Measurements from ENCODE around the gene CUBN. TPM values are rescaled to one million over a fixed set of nuclear protein-coding genes. Genes with fewer than 3 reads are reported as not detected.

Gene CUBN
- total and polyA plus RNA-seq, 10 of the 15 experiments (the other 5 are each of a cell fraction or from before 2014, with no cell fraction given), result under 0.01 to 0.14 (median 0.02) TPM; not detected in 6

GRCh38 chr10:16788125-16788524 lies 341.5 kb downstream of the CUBN start:
- Histone ChIP-seq H2AFZ (ENCODE audit: control insufficient read depth, low read depth, low read length) (peak overlapping the region; percentile 39), H4K20me1 (ENCODE audit: control insufficient read depth, insufficient read depth) (no peaks in the 10 kb centered on the region), H3K9ac (ENCODE audit: control insufficient read depth, insufficient read depth, low read length) (peak overlapping the region; percentile 40; the same call in 1 of the 2 replicates), H3K4me1 (ENCODE audit: control insufficient read depth, insufficient read depth, low read length) (peaks cover 19% of the 10 kb centered on the region), H3K4me2 (ENCODE audit: control insufficient read depth, insufficient read depth) (peak overlapping the region; percentile 56), H3K36me3 (ENCODE audit: control insufficient read depth in 2 of 2, insufficient read depth in 2 of 2, low read length in 1 of 2) (peaks cover 0 to 4% of the 10 kb centered on the region in 2 experiments; a peak in 2 of 4 replicates), H3K27ac (ENCODE audit: control insufficient read depth, insufficient read depth) (peak overlapping the region; percentile 83), H3K4me3 (no peak overlapping the region), H3K27me3 (replicated peaks in 1 of 2; ENCODE audit: control insufficient read depth in 2 of 2, insufficient read depth in 2 of 2, low read length in 1 of 2) (no peaks in the 10 kb centered on the region), H3K79me2 (ENCODE audit: control insufficient read depth, insufficient read depth, low read length) (peaks cover 1% of the 10 kb centered on the region), H3K9me3 (replicated peaks; ENCODE audit: control insufficient read depth, insufficient read depth, low read length) (peaks cover 2% of the 10 kb centered on the region; the same call in 1 of the 3 replicates)
- ChIA-PET SMC1A (ENCODE audit: uncharacterized antibody, unreplicated experiment) (interaction anchor here (0.8 to 2.5 kb wide), 4 partner anchors 8 to 12 kb away, joined by 3 to 15 read pairs (median 4); no protein-coding TSS in a partner anchor), POLR2A (interaction anchor here (0.8 to 1.5 kb wide), 2 partner anchors 9 to 351 kb away, joined by 3 to 5 read pairs; partner anchors contain the start of gene PTER), RAD21 (ENCODE audit: unreplicated experiment) (interaction anchor here (0.7 kb wide), 1 partner anchor 21 kb away, joined by 3 read pairs; no protein-coding TSS in a partner anchor), CTCF (interaction anchor here (1.4 kb wide), 2 partner anchors 16 to 21 kb away, joined by 5 read pairs; no protein-coding TSS in a partner anchor)
- no TSS peak for BruUV-seq (replicated peaks)
- peak; percentile 4; the same call in 1 of the 2 replicates for TF ChIP-seq RUNX3 (IDR thresholded peaks at IDR 0.05; ENCODE audit: low read length)
- TF ChIP-seq NR2F1 (conservative IDR thresholded peaks at IDR 0.05), result 0 out of 2 replicates have a peak, but pooled peaks have one; percentile 20
- 0 out of 2 replicates have a peak, but pooled peaks have one; percentile 30 for TF ChIP-seq POLR2AphosphoS5 (IDR thresholded peaks at IDR 0.05; ENCODE audit: low read length)
- no peak for TF ChIP-seq HCFC1 (IDR thresholded peaks at IDR 0.05; ENCODE audit: low read length)
- no peak for TF ChIP-seq SIN3A (IDR thresholded peaks at IDR 0.05; ENCODE audit: low read depth, low read length)
- TF ChIP-seq POLR2A (IDR thresholded peaks at IDR 0.05; ENCODE audit: low read depth, low read length), result 0 out of 2 replicates have a peak, but pooled peaks have one; percentile 36
- DNase-seq (ENCODE audit: low read depth, low spot score), result no peak
- in situ Hi-C loops (cut with MboI), result loop anchor here (10.0 kb wide), 1 partner anchor 663 kb away; no protein-coding TSS in a partner anchor
- peak; percentile 77 for ATAC-seq
- WGBS (ENCODE audit: insufficient coverage, insufficient replicate concordance, low lambda C conversion rate, missing lambda C conversion rate), result 79% methylated on average over 6 of the region's 6 CpGs
- intact Hi-C loops (cut with micrococcal nuclease; ENCODE audit: unreplicated experiment), result no loop called here
- FAIRE-seq, result no peak

DNA sequence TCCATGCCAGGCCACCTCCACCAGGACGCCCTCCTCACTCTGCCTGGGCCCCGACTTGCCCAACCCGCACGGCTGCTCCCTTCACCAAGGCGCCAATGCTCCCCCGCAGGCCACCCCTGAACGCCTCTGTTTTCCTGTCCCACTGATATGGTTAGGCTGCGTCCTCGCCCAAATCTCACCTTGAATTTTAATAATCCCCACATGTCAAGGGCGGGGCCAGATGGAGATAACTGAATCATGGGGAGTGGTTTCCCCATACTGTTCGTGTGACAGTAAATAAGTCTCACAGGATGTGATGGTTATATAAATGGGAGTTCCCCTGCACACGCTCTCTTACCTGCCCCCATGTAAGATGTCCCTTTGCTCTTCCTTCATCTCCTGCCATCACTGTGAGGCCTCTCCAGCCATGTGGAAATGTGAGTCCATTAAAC lies 342.2 kb downstream of the CUBN start:
- in situ Hi-C loops (cut with MboI) (loop anchor here (10.0 kb wide), 1 partner anchor 663 kb away; no protein-coding TSS in a partner anchor), intact Hi-C loops (cut with micrococcal nuclease; ENCODE audit: unreplicated experiment) (no loop called here)
- peak overlapping the region; percentile 83 for H3K27ac ChIP-seq (ENCODE audit: control insufficient read depth, insufficient read depth)
- no peak for FAIRE-seq
- peak overlapping the region; percentile 75 for H2AFZ ChIP-seq (ENCODE audit: control insufficient read depth, low read depth, low read length)
- ChIA-PET SMC1A (ENCODE audit: uncharacterized antibody, unreplicated experiment) (interaction anchor here (1.8 kb wide), 1 partner anchor 13 kb away, joined by 8 read pairs; no protein-coding TSS in a partner anchor), CTCF (no interaction called here), POLR2A (interaction anchor here (1.5 kb wide), 1 partner anchor 10 kb away, joined by 3 read pairs; no protein-coding TSS in a partner anchor), RAD21 (ENCODE audit: unreplicated experiment) (no interaction called here)
- H4K20me1 ChIP-seq (ENCODE audit: control insufficient read depth, insufficient read depth), result no peaks in the 10 kb centered on the region
- no peak overlapping the region for H3K4me3 ChIP-seq
- H3K79me2 ChIP-seq (ENCODE audit: control insufficient read depth, insufficient read depth, low read length), result peaks cover 1% of the 10 kb centered on the region
- peak overlapping the region; percentile 56 for H3K4me2 ChIP-seq (ENCODE audit: control insufficient read depth, insufficient read depth)
- DNase-seq (ENCODE audit: low read depth, low spot score), result no peak
- H3K27me3 ChIP-seq (replicated peaks in 1 of 2; ENCODE audit: control insufficient read depth in 2 of 2, insufficient read depth in 2 of 2, low read length in 1 of 2), result no peaks in the 10 kb centered on the region
- peak; percentile 94 for ATAC-seq
- BruUV-seq (replicated peaks), result no TSS peak
- peaks cover 2% of the 10 kb centered on the region; the same call in 1 of the 3 replicates for H3K9me3 ChIP-seq (replicated peaks; ENCODE audit: control insufficient read depth, insufficient read depth, low read length)
- peaks cover 0 to 4% of the 10 kb centered on the region in 2 experiments; a peak in 2 of 4 replicates for H3K36me3 ChIP-seq (ENCODE audit: control insufficient read depth in 2 of 2, insufficient read depth in 2 of 2, low read length in 1 of 2)
- WGBS (ENCODE audit: insufficient coverage, insufficient replicate concordance, low lambda C conversion rate, missing lambda C conversion rate), result 77% methylated on average over 12 of the region's 12 CpGs
- H3K4me1 ChIP-seq (ENCODE audit: control insufficient read depth, insufficient read depth, low read length), result peaks cover 19% of the 10 kb centered on the region
- no peak overlapping the region; the same call in none of the 2 replicates for H3K9ac ChIP-seq (ENCODE audit: control insufficient read depth, insufficient read depth, low read length)
- TF ChIP-seq, protein P1, sequence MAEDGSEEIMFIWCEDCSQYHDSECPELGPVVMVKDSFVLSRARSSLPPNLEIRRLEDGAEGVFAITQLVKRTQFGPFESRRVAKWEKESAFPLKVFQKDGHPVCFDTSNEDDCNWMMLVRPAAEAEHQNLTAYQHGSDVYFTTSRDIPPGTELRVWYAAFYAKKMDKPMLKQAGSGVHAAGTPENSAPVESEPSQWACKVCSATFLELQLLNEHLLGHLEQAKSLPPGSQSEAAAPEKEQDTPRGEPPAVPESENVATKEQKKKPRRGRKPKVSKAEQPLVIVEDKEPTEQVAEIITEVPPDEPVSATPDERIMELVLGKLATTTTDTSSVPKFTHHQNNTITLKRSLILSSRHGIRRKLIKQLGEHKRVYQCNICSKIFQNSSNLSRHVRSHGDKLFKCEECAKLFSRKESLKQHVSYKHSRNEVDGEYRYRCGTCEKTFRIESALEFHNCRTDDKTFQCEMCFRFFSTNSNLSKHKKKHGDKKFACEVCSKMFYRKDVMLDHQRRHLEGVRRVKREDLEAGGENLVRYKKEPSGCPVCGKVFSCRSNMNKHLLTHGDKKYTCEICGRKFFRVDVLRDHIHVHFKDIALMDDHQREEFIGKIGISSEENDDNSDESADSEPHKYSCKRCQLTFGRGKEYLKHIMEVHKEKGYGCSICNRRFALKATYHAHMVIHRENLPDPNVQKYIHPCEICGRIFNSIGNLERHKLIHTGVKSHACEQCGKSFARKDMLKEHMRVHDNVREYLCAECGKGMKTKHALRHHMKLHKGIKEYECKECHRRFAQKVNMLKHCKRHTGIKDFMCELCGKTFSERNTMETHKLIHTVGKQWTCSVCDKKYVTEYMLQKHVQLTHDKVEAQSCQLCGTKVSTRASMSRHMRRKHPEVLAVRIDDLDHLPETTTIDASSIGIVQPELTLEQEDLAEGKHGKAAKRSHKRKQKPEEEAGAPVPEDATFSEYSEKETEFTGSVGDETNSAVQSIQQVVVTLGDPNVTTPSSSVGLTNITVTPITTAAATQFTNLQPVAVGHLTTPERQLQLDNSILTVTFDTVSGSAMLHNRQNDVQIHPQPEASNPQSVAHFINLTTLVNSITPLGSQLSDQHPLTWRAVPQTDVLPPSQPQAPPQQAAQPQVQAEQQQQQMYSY (CRISPR knock-in tag; IDR thresholded peaks at IDR 0.05), result peak; percentile 4; the same call in 1 of the 2 replicates
- peak; percentile 33; the same call in 1 of the 2 replicates for TF ChIP-seq MLLT1 (IDR thresholded peaks at IDR 0.05)
- TF ChIP-seq NR2C1 (IDR thresholded peaks at IDR 0.05), result no peak
- no peak for TF ChIP-seq SUPT20H (IDR thresholded peaks at IDR 0.05; ENCODE audit: borderline replicate concordance, control insufficient read depth, low read depth, low read length)
- peak; percentile 15; the same call in 1 of the 2 replicates for TF ChIP-seq MTA2 (IDR thresholded peaks at IDR 0.05; ENCODE audit: low read depth)
- no peak; a peak in 1 of 4 replicates for TF ChIP-seq IKZF2 (IDR thresholded peaks at IDR 0.05)

Measured in GM12878 (cell line).